SIG-M5 (cell line): ENCODE measurements around the gene MPEG1.
A peak's percentile ranks its signal among the peaks of the same experiment; 100 is the strongest.

Source experiments
- DNase-seq: peaks from one replicate; lab custom pipeline; 2025; lab: John Stamatoyannopoulos, UW

The MPEG1 gene, protein sequence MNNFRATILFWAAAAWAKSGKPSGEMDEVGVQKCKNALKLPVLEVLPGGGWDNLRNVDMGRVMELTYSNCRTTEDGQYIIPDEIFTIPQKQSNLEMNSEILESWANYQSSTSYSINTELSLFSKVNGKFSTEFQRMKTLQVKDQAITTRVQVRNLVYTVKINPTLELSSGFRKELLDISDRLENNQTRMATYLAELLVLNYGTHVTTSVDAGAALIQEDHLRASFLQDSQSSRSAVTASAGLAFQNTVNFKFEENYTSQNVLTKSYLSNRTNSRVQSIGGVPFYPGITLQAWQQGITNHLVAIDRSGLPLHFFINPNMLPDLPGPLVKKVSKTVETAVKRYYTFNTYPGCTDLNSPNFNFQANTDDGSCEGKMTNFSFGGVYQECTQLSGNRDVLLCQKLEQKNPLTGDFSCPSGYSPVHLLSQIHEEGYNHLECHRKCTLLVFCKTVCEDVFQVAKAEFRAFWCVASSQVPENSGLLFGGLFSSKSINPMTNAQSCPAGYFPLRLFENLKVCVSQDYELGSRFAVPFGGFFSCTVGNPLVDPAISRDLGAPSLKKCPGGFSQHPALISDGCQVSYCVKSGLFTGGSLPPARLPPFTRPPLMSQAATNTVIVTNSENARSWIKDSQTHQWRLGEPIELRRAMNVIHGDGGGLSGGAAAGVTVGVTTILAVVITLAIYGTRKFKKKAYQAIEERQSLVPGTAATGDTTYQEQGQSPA

DNA sequence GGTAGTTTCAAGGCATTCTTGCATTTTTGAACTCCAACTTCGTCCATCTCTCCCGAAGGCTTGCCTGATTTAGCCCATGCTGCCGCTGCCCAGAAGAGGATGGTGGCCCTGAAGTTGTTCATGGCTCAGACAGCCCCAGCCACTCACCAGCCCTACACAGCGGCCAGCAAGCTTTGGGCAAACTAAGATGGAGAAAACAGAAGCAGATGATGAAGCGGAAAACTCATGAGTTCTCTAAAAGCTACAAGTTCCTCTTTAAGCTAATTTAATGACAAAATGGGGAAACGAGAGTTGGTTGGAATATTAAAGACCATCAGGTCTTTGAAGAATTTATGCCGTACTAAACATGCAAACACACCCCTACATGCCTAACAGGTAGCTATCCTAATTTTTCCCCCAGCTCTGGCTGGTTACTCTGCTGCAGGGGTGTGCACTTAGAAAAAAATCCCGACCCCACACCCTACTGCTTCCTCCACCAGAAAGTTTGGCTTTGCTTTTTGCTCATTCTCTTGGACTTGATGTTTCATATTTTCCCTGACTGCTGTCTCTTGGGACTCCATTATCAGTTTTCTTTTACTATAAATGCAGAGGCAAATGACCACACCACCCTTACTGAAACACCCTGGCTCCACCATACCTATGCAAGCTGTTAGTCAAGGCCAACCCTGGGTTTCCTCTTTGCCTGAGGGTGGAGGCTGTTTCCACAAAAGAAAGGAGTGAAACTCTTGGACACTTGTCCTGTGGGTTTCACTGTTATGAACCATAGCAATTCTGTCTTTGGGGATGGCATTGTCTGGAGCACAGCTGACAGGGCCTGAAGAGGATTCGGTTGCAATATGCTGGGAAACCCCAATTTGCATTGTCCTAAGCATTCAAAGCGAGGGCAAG lies at the start of gene MPEG1:
MPEG1 (minus strand) TSS at position 184 of the 888 bp plus-strand sequence; CDS start at position 122, 62 bp downstream.
- peak; percentile 46 for DNase-seq

DNA sequence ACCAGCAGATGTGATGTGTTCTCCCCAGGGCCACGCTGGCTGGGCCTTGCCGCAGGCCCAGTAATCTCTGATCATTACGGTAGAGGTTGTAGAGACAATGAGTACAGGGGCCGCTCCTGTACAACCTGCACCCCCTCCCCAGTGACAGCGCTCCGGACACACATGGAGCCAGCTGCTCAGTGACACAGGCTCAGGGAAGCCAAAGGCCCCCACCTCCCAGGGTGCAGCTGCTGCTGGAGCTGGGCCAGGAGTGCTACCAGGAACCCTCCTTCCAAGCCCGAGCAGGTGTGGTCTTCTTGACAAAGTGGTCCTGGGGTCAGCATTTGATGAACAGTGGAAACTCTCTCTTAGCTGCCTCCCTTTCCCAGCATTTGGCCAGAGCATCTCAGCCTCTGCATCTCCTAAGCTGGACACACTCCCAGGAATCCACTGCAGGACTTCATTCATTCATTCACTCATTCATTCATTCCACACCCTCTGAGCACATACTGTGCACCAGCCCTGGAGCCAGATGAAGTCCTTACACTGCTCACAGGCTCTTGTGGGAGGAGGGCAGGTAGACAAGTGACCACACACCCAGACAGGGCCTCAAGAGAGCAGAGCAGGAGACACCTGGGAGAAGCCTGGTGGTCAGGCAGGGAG lies 49.6 kb upstream of the MPEG1 start:
- no peak for DNase-seq

DNA sequence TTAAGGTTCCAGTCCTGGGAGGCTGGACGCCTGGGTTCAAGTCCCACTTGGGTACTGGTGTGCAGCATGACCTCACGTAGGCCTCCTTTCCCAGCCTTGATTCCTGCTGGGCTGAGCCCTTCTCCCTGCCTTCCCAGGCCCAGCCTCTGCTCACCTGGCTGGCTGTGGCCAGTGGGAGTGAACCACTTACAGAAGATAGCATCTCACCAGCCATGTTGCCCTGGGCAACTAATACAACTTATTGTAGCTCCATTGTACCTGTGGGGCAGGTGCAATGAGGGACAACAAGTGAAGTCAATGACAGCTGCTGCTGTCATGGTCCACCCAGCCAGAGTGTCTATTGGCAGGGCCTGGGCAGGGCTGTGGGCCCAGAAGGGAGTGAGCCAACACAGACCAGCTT lies 48.4 kb upstream of the MPEG1 start:
- DNase-seq: no peak

- DNase-seq: no peak
These were observed 47.2 kb upstream of the MPEG1 start for GRCh38 chr11:59259867-59260475.

DNA sequence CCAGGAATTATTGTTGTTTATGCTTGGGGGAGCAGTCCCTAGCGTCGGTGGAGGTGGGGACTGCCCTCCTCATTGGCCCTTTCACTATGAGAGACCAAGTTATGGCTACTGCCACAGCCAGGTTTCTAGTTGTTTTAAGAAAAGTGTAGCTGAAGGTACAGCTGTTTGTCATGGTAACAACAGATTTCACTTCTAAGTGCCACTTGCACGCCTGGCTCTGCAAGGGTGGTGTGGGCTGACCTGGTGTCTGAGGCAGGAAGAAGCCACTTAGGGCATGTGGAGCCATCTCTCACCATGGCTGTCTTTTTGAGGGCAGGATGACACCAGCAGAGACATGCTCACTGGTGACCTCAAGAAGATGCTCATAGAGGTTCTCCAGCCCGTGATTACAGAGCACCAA lies 46.3 kb upstream of the MPEG1 start:
- DNase-seq: no peak

DNA sequence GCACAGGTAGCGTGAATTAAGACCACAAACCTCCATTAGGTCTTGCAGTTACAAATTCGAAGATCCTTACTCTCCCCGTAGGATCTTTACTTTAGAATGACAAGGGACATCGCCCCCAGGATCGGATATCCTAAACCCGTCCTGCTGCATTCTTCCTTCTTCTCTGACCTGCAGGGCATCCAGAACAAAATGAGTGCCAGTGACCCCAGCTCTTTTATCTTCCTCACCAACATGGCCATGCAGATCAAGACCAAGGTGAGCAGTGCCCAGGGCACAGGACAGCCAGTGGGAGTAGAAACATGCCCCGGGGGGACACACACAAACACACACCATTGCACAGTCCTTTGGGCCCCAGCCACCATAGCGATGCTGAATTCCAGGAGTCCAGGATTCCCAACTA lies 42.6 kb upstream of the MPEG1 start:
- DNase-seq: no peak

- no peak for DNase-seq
These were observed 41.6 kb upstream of the MPEG1 start for GRCh38 chr11:59254286-59254685.

- no peak for DNase-seq
These were observed 40.3 kb upstream of the MPEG1 start for GRCh38 chr11:59253001-59253400.

- DNase-seq: no peak
These were observed 36.8 kb upstream of the MPEG1 start for GRCh38 chr11:59249535-59249934.

DNA sequence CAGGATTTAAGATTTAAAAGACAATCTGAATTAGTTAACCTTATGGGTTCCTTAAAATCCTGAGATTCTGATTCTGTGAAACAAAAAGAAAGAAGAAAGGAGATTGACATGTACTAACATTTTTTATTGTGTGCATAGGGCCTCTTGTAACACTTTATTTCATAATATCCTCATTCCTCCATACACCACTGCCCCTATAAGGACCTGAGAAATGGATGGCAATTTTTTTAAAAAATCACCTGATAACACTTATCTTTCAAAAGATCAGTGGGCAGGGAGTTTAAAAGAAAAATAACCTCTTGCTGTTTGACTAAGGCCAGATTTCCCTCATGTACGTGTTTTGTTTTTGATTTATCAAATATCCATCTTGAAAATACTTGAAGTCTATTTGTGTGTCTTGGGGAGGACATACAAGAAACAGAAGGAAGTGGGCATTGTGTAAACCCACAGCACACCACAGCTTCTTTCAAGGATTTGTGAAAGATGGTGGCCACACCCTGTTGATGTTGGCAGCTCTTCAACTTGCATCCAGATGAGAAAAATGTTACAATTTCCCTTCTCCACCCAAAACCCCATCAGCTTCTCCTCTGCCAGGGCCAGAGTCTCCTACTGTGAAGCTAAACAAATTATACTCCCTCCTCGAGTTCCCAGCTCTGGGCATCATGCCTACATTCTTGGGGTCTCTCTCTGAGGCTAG lies 35.0 kb upstream of the MPEG1 start:
- peak; percentile 20 for DNase-seq

- DNase-seq: no peak
These were observed 30.9 kb upstream of the MPEG1 start for GRCh38 chr11:59243633-59244032.

- no peak for DNase-seq
These were observed 27.6 kb upstream of the MPEG1 start for GRCh38 chr11:59240322-59240721.

DNA sequence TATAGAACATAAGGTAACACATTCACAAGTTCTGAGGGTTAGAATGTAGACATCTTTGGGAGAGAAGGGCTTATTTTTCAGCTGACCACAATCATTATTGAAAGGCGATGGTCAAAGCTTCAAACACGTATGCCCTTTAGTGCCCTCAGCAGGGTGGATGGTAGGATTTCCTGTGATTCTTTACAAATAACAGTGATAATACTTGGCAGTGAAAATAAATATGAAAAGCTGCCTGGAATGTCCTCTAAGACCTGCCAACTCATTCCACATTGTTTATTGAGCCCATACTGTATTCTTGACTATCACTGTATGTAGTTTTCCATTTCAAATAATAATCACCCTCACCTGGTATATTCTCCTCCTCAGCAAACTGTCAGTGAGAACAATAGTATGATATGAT lies 13.7 kb upstream of the MPEG1 start:
- no peak for DNase-seq

DNA sequence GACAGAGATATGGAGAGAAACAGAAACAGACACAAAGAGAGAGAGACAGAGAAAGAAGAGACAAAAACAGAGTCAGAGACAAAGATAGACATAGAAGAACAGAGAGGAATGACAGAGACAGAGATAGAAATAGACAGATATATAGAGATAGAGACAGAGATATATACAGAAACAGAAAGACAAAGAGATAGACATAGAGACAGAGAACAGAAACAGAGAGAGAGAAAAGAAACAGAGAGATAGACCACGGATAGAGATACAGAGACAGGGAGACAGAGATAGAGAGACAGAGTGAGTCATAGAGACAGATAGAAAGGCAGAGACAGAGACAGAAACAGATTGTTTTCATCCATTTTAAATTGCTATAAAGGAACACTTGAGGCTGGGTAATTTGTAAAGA lies 12.3 kb upstream of the MPEG1 start:
- no peak for DNase-seq

GRCh38 chr11:59224351-59224928 lies 11.7 kb upstream of the MPEG1 start:
- DNase-seq: peak; percentile 10

DNA sequence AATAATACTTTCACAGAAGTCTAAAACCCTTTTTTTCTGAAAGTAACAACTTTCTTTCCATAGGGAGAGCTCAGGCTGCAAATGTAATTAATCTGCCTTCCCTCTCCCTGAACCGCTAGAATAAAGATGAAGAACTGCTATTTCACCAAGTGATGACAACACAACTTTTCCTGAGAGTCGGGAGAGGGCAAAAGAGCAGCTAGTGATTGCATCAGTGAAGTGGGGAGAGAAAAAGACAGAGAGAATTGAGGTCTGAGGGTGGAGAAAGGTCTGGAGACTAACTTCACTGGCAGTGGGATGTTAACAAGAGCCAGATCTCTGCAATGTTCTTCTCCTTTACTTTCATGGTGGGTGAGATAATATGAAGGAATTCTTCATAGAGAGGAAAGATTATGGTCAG lies 10.9 kb upstream of the MPEG1 start:
- DNase-seq: no peak

DNA sequence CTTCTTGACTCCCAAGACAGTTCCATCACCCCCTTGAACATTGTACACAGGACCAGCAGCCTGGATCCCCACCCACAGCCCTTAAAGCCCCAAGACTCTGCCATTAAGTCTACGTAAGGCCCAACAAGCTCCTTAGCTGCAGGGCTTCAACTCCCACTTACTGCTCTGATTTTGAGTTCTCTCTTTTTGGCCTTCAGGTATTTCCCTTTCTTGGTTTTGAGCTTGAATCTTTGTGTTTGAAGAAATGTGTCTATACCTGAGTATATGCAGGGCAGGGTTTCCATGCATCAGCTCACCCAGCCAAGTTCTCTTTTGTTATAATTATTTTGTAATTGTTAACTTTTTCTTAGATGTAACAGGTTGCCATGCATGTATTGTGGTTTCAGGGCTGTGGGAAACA lies 10.4 kb upstream of the MPEG1 start:
- DNase-seq: no peak

GRCh38 chr11:59222464-59223060 lies 9.8 kb upstream of the MPEG1 start:
- peak; percentile 69 for DNase-seq

- DNase-seq: no peak
These were observed 8.7 kb upstream of the MPEG1 start for GRCh38 chr11:59221441-59221840.

DNA sequence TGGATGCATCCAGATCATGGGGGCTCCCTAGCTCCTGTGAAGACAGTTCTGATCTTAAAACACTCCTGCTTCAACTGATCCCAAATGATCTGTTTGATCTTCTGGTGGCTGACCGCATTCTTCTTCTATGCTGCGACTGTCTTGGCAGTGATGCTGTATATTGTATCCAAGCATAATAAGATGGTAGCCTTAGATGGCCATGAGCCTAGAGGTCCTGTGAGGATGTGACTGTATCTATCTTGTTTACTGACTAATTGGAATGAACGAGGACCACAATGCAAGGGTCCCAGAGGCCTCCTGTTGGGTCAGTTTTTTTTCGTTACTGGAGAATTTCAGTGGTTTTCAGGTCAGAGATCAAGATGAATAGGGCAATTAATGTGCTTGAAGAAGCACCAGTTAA lies 7.1 kb upstream of the MPEG1 start:
- no peak for DNase-seq
